Muscle of arm (tissue), 14 donors: ENCODE data around the gene SMARCC2. TPM values are rescaled to one million over a fixed set of nuclear protein-coding genes. Genes with fewer than 3 reads are reported as not detected.

ENCODE experiments used
- DNase-seq: peaks from one replicate; pipeline ENCODE4 v3.0.0-alpha.2; 2013
- long read RNA-seq, 11 donors: transcript quantifications; one replicate each; lab custom pipeline, GENCODE V29; 2026
- polyA plus RNA-seq, 12 donors: library from polyadenylated mRNA; unstranded; fragments of 120-200 nt; gene quantifications; one replicate each; pipeline ENCODE4 v1.2.1, GENCODE V29; 2013; ENCODE audit not compliant: insufficient read length in 12 of 12

SMARCC2 gene
- polyA plus RNA-seq = 100 to 1,000 TPM in 1 of 12 donors, 10 to 100 TPM in 10, not detected in 1; 56.4 to 105 (median 65.4) TPM
- long read RNA-seq, donor 1, full-length matches to known transcripts = 3 of 46 reads
- long read RNA-seq, donor 1, partial matches to known transcripts = 43 of 46 reads
- long read RNA-seq, donor 1, other reads (novel, unspliced or antisense) = 0 of 46 reads
- long read RNA-seq, donor 2, partial matches to known transcripts = 20 of 24 reads
- long read RNA-seq, donor 2, other reads (novel, unspliced or antisense) = 0 of 24 reads
- long read RNA-seq, donor 3 = 0 reads
- long read RNA-seq, donor 4 = 0 reads
- long read RNA-seq, donor 5 = 0 reads
- long read RNA-seq, donor 6 = 0 reads
- long read RNA-seq, donor 7, partial matches to known transcripts = 0 of 3 reads
- long read RNA-seq, donor 7, other reads (novel, unspliced or antisense) = 0 of 3 reads
- long read RNA-seq, donor 8, full-length matches to known transcripts = 6 of 11 reads
- long read RNA-seq, donor 8, partial matches to known transcripts = 5 of 11 reads
- long read RNA-seq, donor 8, other reads (novel, unspliced or antisense) = 0 of 11 reads
- long read RNA-seq, donor 9 = 0 reads
- long read RNA-seq, donor 10, partial matches to known transcripts = 0 of 5 reads
- long read RNA-seq, donor 10, other reads (novel, unspliced or antisense) = 0 of 5 reads
- long read RNA-seq, donor 11, full-length matches to known transcripts = 2 of 2 reads
- long read RNA-seq, donor 11, partial matches to known transcripts = 0 of 2 reads
- long read RNA-seq, donor 11, other reads (novel, unspliced or antisense) = 0 of 2 reads

DNA sequence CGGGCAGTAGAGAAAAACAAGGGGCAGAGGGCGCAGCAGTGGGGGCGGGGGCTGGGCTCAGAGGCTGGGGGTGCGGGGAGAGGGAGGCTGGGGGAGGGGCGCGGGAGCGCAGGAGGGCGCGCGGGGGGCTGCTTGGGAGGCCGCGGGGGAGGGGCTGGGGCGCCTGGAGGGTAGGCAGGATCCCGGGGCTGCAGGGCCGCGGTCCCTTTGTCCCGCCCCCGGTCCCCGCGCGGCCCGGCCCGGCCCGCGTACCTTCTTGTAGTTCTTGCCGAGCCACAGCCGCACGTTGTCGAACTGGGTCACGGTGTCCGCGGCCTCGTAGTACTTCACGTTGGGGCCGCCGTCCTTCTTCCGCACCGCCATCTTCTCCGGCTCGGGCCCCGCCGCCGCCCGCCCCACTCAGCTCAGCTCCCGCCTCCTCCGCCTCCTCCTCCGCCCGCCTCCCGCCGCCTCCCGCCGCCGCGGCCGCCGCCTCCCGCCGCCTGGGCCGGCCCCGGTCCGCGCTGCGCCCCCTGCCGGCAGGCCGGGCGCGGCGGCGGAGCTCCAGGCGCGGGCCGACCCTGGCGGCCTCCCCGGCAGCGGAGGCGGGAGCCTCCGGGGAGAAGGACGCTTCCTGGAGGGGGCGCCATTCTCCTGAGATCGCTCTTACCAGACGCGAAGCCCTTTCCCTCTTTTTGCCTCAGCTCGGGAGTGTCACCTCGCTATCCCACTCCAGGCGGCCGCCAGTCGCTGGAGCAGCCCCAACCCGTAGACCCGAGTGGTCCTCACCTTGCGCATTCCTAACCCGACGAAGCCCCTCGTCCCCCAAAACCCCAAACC lies at the start of gene SMARCC2:
SMARCC2 (minus strand) TSS at position 385 of the 819 bp plus-strand sequence; CDS start at position 363, 22 bp downstream.
- DNase-seq = peak; percentile 88

GRCh38 chr12:56237552-56237951 lies 48.3 kb upstream of the SMARCC2 start:
- DNase-seq = no peak

- no peak for DNase-seq
Measured at GRCh38 chr12:56236985-56237384, 47.7 kb upstream of the SMARCC2 start.

DNA sequence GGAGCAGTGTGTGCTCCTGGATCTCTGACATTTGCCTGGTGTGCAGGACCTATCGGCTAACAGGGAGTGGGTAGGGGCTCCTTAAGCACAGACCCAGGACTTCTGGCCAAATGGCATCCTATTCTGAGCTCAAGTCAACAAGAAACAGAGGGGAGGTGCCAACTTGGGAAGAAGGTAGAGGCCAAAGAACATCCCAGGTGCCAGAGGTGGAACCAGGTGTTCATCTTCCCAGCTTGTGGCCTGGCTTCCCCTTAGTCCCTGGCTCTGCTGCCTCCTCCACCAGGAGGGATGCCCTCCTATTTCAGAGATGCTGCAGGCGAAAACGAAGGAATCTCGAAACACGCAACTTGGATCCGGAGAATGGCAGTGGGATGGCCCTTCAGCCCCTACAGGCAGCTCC lies 46.8 kb upstream of the SMARCC2 start:
- DNase-seq = no peak

GRCh38 chr12:56234746-56235436 lies 45.6 kb upstream of the SMARCC2 start:
- no peak for DNase-seq

- DNase-seq = no peak
Measured at GRCh38 chr12:56231184-56231582, 41.9 kb upstream of the SMARCC2 start.

GRCh38 chr12:56230432-56231183 lies 41.3 kb upstream of the SMARCC2 start:
- no peak for DNase-seq

DNA sequence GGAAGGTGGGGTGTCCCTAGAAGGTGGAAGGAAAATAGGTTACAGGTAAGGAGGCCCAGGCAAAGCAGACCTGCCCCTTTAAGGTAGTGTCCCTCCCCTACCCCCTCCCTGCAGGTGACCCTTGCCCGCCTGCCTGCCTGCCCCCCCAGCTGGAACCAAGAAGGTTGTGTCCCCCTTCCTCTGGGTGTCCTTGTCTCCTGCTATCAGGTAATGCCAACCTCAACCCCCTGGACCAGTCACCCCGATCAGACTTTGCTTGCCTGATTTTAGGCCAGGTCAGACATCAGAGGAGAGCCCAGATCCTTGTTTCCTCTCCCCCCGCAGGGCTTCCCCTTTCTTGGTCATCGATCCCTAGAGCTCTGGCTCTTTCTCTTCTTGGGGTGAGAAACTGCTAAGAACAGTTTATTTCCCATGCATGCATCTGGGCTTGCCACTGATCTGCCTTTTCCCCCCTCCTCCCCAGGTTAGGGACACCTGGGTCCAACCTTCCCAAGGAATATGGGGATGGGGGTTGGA lies 40.7 kb upstream of the SMARCC2 start, which contains the start of gene SLC39A5:
SLC39A5 (plus strand) TSS at position 136 of the 516 bp plus-strand sequence. CDS start 1,224 bp downstream, outside the sequence.
- DNase-seq = no peak

- DNase-seq = no peak
Measured at GRCh38 chr12:56229082-56229481, 39.8 kb upstream of the SMARCC2 start.

DNA sequence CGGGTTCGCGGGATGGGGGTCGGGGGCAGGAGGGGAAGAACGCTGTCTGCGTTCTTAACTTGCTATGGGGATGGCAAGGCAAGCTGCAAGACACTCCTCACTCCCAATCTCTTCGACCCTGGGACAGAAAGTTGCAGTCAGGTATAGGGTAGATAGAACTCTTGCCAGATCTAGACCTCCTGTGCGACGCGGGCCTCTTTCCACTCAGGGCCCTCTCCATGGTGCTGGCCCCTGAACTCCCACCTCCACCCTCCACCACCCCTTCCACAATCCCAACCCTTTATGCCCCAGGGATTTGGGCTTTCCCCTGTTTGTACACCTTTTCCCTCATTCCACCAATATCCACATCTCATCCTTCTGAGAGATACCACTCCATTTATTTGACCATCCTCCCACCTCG lies 35.7 kb upstream of the SMARCC2 start:
- no peak for DNase-seq

GRCh38 chr12:56224102-56224701 lies 34.9 kb upstream of the SMARCC2 start, which contains the start of gene NABP2:
TSS of gene NABP2 (plus strand) at chr12:56224342. CDS start at chr12:56224857, 515 bp downstream.
- DNase-seq = peak; percentile 98

DNA sequence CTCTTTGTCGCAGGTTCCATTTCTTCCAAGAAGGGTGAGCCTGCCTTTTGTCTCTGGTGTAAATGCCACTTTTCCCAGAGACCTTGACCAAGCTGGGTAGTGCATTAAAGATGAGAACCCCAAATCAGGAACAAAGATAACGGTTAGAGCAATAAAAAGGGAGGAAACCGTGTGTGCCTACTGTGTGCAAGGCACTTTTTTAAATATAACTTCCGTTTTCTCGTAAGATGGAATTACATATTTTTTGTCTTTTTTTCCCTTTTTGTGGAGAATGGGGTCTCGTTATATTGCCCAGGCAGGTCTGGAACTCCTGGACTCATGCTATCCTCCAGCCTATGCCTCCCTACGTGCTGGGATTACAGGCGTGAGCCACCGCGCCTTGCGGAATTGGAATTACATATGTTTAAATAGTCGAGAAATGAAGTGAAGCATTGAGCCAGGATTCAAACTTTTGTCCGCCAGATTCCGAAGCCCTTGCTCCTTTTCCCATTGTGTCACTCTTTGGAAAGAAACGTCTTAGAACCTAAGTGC lies 34.4 kb upstream of the SMARCC2 start:
- no peak for DNase-seq

GRCh38 chr12:56222531-56222895 lies 33.2 kb upstream of the SMARCC2 start:
- DNase-seq = no peak

GRCh38 chr12:56221757-56222530 lies 32.7 kb upstream of the SMARCC2 start, which contains the start of gene RNF41:
TSS of gene RNF41 (minus strand) at chr12:56221922. CDS start at chr12:56214047, 7,875 bp downstream.
- peak; percentile 99 for DNase-seq

DNA sequence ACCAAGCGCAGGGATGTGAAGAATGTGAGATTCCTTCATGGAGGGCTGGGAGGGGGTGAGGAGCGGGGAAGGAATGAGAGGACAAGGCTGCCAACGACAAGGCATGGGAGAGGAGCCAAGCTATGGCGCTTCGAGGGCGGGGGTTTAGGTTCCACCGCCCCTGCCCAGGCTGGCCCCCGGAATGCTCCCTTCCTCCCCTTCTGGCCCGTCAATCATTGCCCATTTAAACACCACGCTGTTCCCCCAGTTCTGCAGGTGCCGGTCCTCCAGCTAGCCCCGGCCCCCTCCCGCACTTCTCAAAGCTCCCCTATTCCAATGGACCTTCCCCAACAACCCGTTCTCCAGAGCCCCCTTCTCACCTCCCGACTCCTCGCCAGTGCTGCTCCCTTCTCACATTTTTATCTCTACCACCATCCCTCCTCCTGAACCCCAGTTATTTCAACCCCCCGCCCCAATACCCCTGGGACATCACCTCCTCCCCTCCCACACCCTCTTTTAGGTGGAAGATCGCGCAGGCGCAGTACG lies 32.0 kb upstream of the SMARCC2 start:
- peak; percentile 71 for DNase-seq

- DNase-seq = no peak
Measured at GRCh38 chr12:56220611-56221231, 31.4 kb upstream of the SMARCC2 start.

- no peak for DNase-seq
Measured at GRCh38 chr12:56219840-56220239, 30.6 kb upstream of the SMARCC2 start.

DNA sequence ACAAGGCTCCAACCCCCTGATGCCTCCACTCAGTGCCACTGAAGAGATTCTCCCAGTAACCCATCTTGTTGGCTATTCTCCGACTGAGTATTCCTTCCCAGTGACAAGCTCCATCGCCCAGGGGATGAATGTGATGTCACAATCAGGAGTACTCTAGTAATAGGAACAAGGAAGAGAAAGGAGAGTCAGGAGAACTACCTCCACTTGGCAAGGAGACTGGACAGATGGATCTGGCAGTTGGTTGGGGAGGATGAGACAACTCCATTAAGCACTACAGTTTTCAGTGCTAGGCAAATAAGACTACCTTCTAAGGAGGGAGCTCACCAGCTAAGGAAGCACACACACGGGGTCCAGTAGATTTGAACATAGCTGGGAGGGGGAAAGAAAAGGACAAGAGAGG lies 27.2 kb upstream of the SMARCC2 start:
- no peak for DNase-seq
